Coronary artery (tissue), 2 donors: ENCODE results near the gene SETBP1.
A peak's percentile ranks its signal among the peaks of the same experiment; 100 is the strongest.

ENCODE experiments used
- DNase-seq: peaks from one replicate; pipeline ENCODE4 v3.0.0-alpha.2; 2017; ENCODE audit warnings: low spot score
- H3K27ac ChIP-seq, 2 donors: fragments of 200-600 bp; sonication (generic); one replicate each; pipeline ENCODE4 v1.5.1; 2016 to 2019
- H3K4me3 ChIP-seq: fragments of 200-600 bp; sonication (generic); 2 replicates; pipeline ENCODE4 v1.5.1; 2016; ENCODE audit warnings: mild to moderate bottlenecking, moderate library complexity
- CTCF ChIP-seq: fragments of 200-600 bp; sonication (generic); IDR thresholded peaks from one replicate; pipeline ENCODE4 v1.5.1; 2019; ENCODE audit warnings: antibody characterized with exemption

Gene SETBP1

GRCh38 chr18:44786688-44787087 is 106.0 kb downstream of the SETBP1 start:
- H3K27ac ChIP-seq, result no peak overlapping the region
- DNase-seq, result no peak
- no peak for TF ChIP-seq CTCF
- H3K4me3 ChIP-seq, result peak overlapping the region; percentile 20

DNA sequence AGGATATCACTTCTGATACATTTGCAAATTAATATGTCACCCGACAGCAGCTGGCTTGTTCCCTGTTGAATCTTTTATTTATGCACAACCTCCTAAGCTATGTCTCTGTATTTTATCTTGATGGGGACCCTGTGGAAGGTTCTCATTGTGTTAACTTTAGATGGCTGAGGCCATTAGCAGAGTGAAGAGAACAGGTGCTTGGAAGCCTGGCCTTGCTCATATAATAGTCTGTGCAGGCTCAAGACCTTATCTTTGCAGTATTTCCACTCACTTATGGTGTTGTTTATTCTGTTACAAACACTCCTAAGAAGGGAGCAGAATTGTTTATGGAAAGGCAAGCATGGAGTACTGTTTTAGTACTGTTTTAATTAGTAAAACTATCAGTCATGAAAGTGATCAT is 107.6 kb downstream of the SETBP1 start:
- DNase-seq, result no peak
- TF ChIP-seq CTCF, result no peak
- no peak overlapping the region for H3K27ac ChIP-seq

GRCh38 chr18:44789710-44790109 is 109.0 kb downstream of the SETBP1 start:
- Histone ChIP-seq H3K4me3 (peak overlapping the region; percentile 35), H3K27ac (peak overlapping the region in 1 of 2 donors; percentile 51)
- TF ChIP-seq CTCF, result no peak
- no peak for DNase-seq

More for the DNA sequence above, 107.6 kb downstream of the SETBP1 start:
- H3K4me3 ChIP-seq, result no peak overlapping the region

DNA sequence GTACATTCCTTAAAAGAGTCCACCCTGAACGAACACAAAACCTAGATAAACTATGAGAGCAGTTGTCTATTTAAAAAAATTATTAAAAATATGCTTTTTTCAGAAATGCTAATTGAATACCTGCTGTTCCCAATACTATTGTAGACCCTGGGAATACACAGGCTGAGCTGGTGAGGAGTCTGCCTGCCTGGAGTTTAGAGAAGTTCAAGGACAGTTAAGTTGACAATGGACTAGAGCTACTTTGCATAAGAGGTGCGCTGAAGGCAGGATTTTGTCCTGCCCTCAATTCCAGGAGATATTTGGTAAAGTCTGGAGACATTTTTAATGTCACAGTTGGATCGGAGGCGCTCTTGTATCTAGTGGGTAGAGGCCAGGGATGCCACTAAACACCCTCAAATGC is 110.2 kb downstream of the SETBP1 start:
- TF ChIP-seq CTCF, result no peak
- peak overlapping the region in 1 of 2 donors; percentile 68 for H3K27ac ChIP-seq

DNA sequence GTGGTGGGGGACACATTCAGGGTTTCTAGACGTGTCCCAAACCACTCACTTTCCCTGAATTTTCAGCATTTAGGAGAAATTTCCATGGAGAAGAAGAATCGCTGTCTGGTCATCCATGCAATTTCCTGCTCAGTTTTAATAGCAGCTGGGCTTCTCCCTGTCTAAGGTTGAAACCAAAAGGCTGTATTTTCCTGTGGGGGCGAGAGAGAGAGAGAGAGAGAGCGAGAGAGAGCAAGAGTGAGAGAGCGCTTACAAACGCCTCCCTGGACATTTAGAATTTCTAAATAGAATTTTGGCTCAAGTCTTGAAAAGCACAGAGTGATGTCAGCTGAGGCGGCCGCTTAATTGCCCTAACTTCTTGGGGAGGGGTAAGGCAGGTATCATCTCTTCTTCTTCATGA is 110.8 kb downstream of the SETBP1 start:
- no peak for DNase-seq
- no peak for TF ChIP-seq CTCF
- Histone ChIP-seq H3K27ac (peak overlapping the region; percentile 68 to 70), H3K4me3 (no peak overlapping the region)

More for the DNA sequence above, 110.2 kb downstream of the SETBP1 start:
- DNase-seq, result no peak
- no peak overlapping the region for H3K4me3 ChIP-seq

- H3K4me3 ChIP-seq, result peak overlapping the region; percentile 38
- peak overlapping the region; percentile 70 to 89 for H3K27ac ChIP-seq
- DNase-seq, result no peak
- TF ChIP-seq CTCF, result no peak
Observed at GRCh38 chr18:44792456-44793061, 111.9 kb downstream of the SETBP1 start.

GRCh38 chr18:44793194-44793593 is 112.5 kb downstream of the SETBP1 start:
- no peak for DNase-seq
- TF ChIP-seq CTCF, result no peak
- peak overlapping the region; percentile 70 to 89 for H3K27ac ChIP-seq
- H3K4me3 ChIP-seq, result no peak overlapping the region
